ENCODE results near the gene RPTOR. TPM values are rescaled to one million over a fixed set of nuclear protein-coding genes. Genes with fewer than 3 reads are reported as not detected.

Gene RPTOR
- total and polyA plus RNA-seq, 4 donors = 12.4 to 46.1 (median 29.7) TPM

- DNase-seq = no peak
- Histone ChIP-seq H3K27me3 (ENCODE audit: control insufficient read depth in 3 of 3, insufficient read depth in 3 of 3, low read length in 2 of 3) (no peaks in the 10 kb centered on the region), H3K9me3 (ENCODE audit: control insufficient read depth in 4 of 4, insufficient read depth in 3 of 4, low read length in 3 of 4) (peaks cover 0 to 3% (median 0%) of the 10 kb centered on the region in 4 donors), H3K4me3 (no peak overlapping the region), H3K27ac (ENCODE audit: low read depth in 1 of 2, low read length in 1 of 2) (no peak overlapping the region), H3K4me1 (ENCODE audit: control insufficient read depth in 5 of 5, insufficient read depth in 5 of 5, low read length in 5 of 5) (no peaks in the 10 kb centered on the region), H3K36me3 (ENCODE audit: control insufficient read depth in 4 of 4, insufficient read depth in 4 of 4, low read length in 4 of 4) (peaks cover 2 to 43% (median 16%) of the 10 kb centered on the region in 4 donors), H3K9ac (ENCODE audit: insufficient read depth in 1 of 2, low read length in 2 of 2) (no peak overlapping the region)
- no peak for ATAC-seq (ENCODE audit: insufficient read depth, low FRiP score)
- 97 to 98% methylated on average over 22 of the region's 22 CpGs for WGBS, 2 donors
- TF ChIP-seq CTCF (IDR thresholded peaks at IDR 0.05; ENCODE audit: control extremely low read depth, extremely low read depth) = no peak
Observed at GRCh38 chr17:80884811-80885210, 340.2 kb downstream of the RPTOR start.

- 87 to 92% methylated on average over 22 of the region's 22 CpGs for WGBS, 2 donors
- DNase-seq = no peak
- H3K4me1 ChIP-seq (ENCODE audit: control insufficient read depth in 5 of 5, insufficient read depth in 5 of 5, low read length in 5 of 5) = peaks cover 0 to 8% (median 0%) of the 10 kb centered on the region in 5 donors
Observed at GRCh38 chr17:80885947-80886582, 341.4 kb downstream of the RPTOR start.

GRCh38 chr17:80886641-80887573 is 342.3 kb downstream of the RPTOR start:
- no peak for ATAC-seq (ENCODE audit: insufficient read depth, low FRiP score)
- Histone ChIP-seq H3K27ac (ENCODE audit: low read depth in 1 of 2, low read length in 1 of 2) (no peak overlapping the region), H3K4me3 (no peak overlapping the region), H3K36me3 (ENCODE audit: control insufficient read depth in 4 of 4, insufficient read depth in 4 of 4, low read length in 4 of 4) (peaks cover 2 to 40% (median 10%) of the 10 kb centered on the region in 4 donors), H3K9me3 (ENCODE audit: control insufficient read depth in 4 of 4, insufficient read depth in 3 of 4, low read length in 3 of 4) (peaks cover 0 to 3% (median 0%) of the 10 kb centered on the region in 4 donors), H3K9ac (ENCODE audit: insufficient read depth in 1 of 2, low read length in 2 of 2) (no peak overlapping the region), H3K4me1 (ENCODE audit: control insufficient read depth in 5 of 5, insufficient read depth in 5 of 5, low read length in 5 of 5) (peaks cover 0 to 16% (median 0%) of the 10 kb centered on the region in 5 donors), H3K27me3 (ENCODE audit: control insufficient read depth in 3 of 3, insufficient read depth in 3 of 3, low read length in 2 of 3) (no peaks in the 10 kb centered on the region)
- DNase-seq = no peak
- no peak for TF ChIP-seq CTCF (IDR thresholded peaks at IDR 0.05; ENCODE audit: control extremely low read depth, extremely low read depth)
- WGBS, 2 donors = 96 to 97% methylated on average over 42 of the region's 42 CpGs

More at GRCh38 chr17:80885947-80886582, 341.4 kb downstream of the RPTOR start:
- peaks cover 0 to 3% (median 0%) of the 10 kb centered on the region in 4 donors for H3K9me3 ChIP-seq (ENCODE audit: control insufficient read depth in 4 of 4, insufficient read depth in 3 of 4, low read length in 3 of 4)
- H3K9ac ChIP-seq (ENCODE audit: insufficient read depth in 1 of 2, low read length in 2 of 2) = no peak overlapping the region
- no peaks in the 10 kb centered on the region for H3K27me3 ChIP-seq (ENCODE audit: control insufficient read depth in 3 of 3, insufficient read depth in 3 of 3, low read length in 2 of 3)
- H3K27ac ChIP-seq (ENCODE audit: low read depth in 1 of 2, low read length in 1 of 2) = no peak overlapping the region
- H3K36me3 ChIP-seq (ENCODE audit: control insufficient read depth in 4 of 4, insufficient read depth in 4 of 4, low read length in 4 of 4) = peaks cover 2 to 41% (median 12%) of the 10 kb centered on the region in 4 donors
- TF ChIP-seq CTCF (IDR thresholded peaks at IDR 0.05; ENCODE audit: control extremely low read depth, extremely low read depth) = no peak
- no peak overlapping the region for H3K4me3 ChIP-seq
- no peak for ATAC-seq (ENCODE audit: insufficient read depth, low FRiP score)

All from lung (tissue), 12 donors.